Measurements from ENCODE around the gene ZRANB1.

- TF ChIP-seq SNAI1 (CRISPR knock-in tag; IDR thresholded peaks at IDR 0.05; ENCODE audit: borderline replicate concordance) (no peak), ZFP36 (IDR thresholded peaks at IDR 0.05; ENCODE audit: borderline replicate concordance, low read depth, low read length, partially characterized antibody) (no peak), TAF1 (CRISPR knock-in tag; IDR thresholded peaks at IDR 0.05) (no peak)
These were observed 50.8 kb downstream of the ZRANB1 start for GRCh38 chr10:124992462-124993344.

All from HepG2 (cell line).